HepG2 (cell line): Measurements from ENCODE around the gene CCDC117. TPM values are rescaled to one million over a fixed set of nuclear protein-coding genes. Genes with fewer than 3 reads are reported as not detected.

ENCODE experiments used
- BHLHE40 ChIP-seq: IDR thresholded peaks from 2 replicates; pipeline ENCODE4 v1.6.1; 2011; ENCODE audit warnings: low read length, improper control_type of control experiment
- DNMT3B ChIP-seq: conservative IDR thresholded peaks from 2 replicates; pipeline ENCODE4 v1.6.1; 2016; ENCODE audit warnings: missing biosample characterization, control low read depth
- GLMP ChIP-seq: sonication (generic); formaldehyde crosslinking; IDR thresholded peaks from 2 replicates; pipeline ENCODE4 v1.9.0; 2021; ENCODE audit warnings: missing genetic modification reagents, mild to moderate bottlenecking, borderline replicate concordance
- GTF2F1 ChIP-seq: fragments of 150-350 bp; IDR thresholded peaks from 2 replicates; pipeline ENCODE4 v1.6.1; 2014; ENCODE audit warnings: low read length
- HMG20A ChIP-seq: IDR thresholded peaks from 2 replicates; pipeline ENCODE4 v1.6.1; 2016; ENCODE audit warnings: borderline replicate concordance
- MTF1 ChIP-seq: sonication (generic); formaldehyde crosslinking; IDR thresholded peaks from 2 replicates; pipeline ENCODE4 v1.5.0; 2020; ENCODE audit warnings: missing genetic modification reagents
- MZF1 ChIP-seq: sonication (generic); formaldehyde crosslinking; IDR thresholded peaks from 2 replicates; pipeline ENCODE4 v1.8.1; 2023; ENCODE audit warnings: mild to moderate bottlenecking, missing genetic modification reagents, borderline replicate concordance
- RXRA ChIP-seq: sonication (generic); formaldehyde crosslinking; IDR thresholded peaks from 2 replicates; pipeline ENCODE4 v1.5.1; 2020; ENCODE audit warnings: missing genetic modification reagents
- SKIL ChIP-seq: sonication (generic); formaldehyde crosslinking; IDR thresholded peaks from 2 replicates; pipeline ENCODE4 v1.8.0; 2022; ENCODE audit warnings: missing genetic modification reagents, mild to moderate bottlenecking, moderate library complexity, borderline replicate concordance
- SP4 ChIP-seq: sonication (generic); formaldehyde crosslinking; IDR thresholded peaks from 2 replicates; pipeline ENCODE4 v1.8.1; 2023; ENCODE audit warnings: mild to moderate bottlenecking, missing genetic modification reagents
- SRSF9 ChIP-seq: fragments of 200-400 bp; formaldehyde crosslinking; IDR thresholded peaks from 2 replicates; pipeline ENCODE4 v1.6.1; 2018; ENCODE audit warnings: borderline replicate concordance, mild to moderate bottlenecking, low read depth, low read length; ENCODE audit not compliant: insufficient read depth, poor library complexity, severe bottlenecking
- TBX3 ChIP-seq: fragments of 450-650 bp; IDR thresholded peaks from 2 replicates; pipeline ENCODE4 v1.6.1; 2017; ENCODE audit warnings: antibody characterized with exemption, mild to moderate bottlenecking, inconsistent platforms, borderline replicate concordance
- ZBTB46 ChIP-seq: sonication (generic); formaldehyde crosslinking; IDR thresholded peaks from 2 replicates; pipeline ENCODE4 v1.4.0; 2020; ENCODE audit warnings: mild to moderate bottlenecking, missing genetic modification reagents, borderline replicate concordance
- ZC3H4 ChIP-seq: sonication (generic); formaldehyde crosslinking; IDR thresholded peaks from 2 replicates; pipeline ENCODE4 v1.4.0; 2020; ENCODE audit warnings: missing genetic modification reagents, borderline replicate concordance
- ZNF275 ChIP-seq: sonication (generic); formaldehyde crosslinking; IDR thresholded peaks from 2 replicates; pipeline ENCODE4 v1.8.0; 2022; ENCODE audit warnings: missing genetic modification reagents, mild to moderate bottlenecking, inconsistent platforms, borderline replicate concordance
- ZNF34 ChIP-seq: sonication (generic); formaldehyde crosslinking; IDR thresholded peaks from 2 replicates; pipeline ENCODE4 v1.4.0; 2020; ENCODE audit warnings: mild to moderate bottlenecking, missing genetic modification reagents, borderline replicate concordance
- ZNF432 ChIP-seq: sonication (generic); formaldehyde crosslinking; IDR thresholded peaks from 2 replicates; pipeline ENCODE4 v1.5.0; 2020; ENCODE audit warnings: missing genetic modification reagents, mild to moderate bottlenecking, borderline replicate concordance
- ZNF589 ChIP-seq: sonication (generic); formaldehyde crosslinking; conservative IDR thresholded peaks from 2 replicates; pipeline ENCODE4 v1.8.0; 2022; ENCODE audit warnings: mild to moderate bottlenecking, moderate library complexity, missing genetic modification reagents
- ZNF749 ChIP-seq: sonication (generic); formaldehyde crosslinking; IDR thresholded peaks from 2 replicates; pipeline ENCODE4 v1.8.0; 2022; ENCODE audit warnings: mild to moderate bottlenecking, missing genetic modification reagents, moderate library complexity, borderline replicate concordance
- ZNF839 ChIP-seq: sonication (generic); formaldehyde crosslinking; IDR thresholded peaks from 2 replicates; pipeline ENCODE4 v1.4.0; 2020; ENCODE audit warnings: missing genetic modification reagents, mild to moderate bottlenecking, borderline replicate concordance
- ZNF841 ChIP-seq: sonication (generic); formaldehyde crosslinking; IDR thresholded peaks from 2 replicates; pipeline ENCODE4 v1.8.1; 2023; ENCODE audit warnings: missing genetic modification reagents, borderline replicate concordance
- polyA plus RNA-seq, 8 experiments: library from polyadenylated mRNA; depleted of rRNA in 3 of 8; stranded (reverse) in 7 of 8; unstranded in 1 of 8; fragments of >200 nt; fragmentation: Illumina TruSeq in 4 of 8; extraction: Trizol in 4 of 8; gene quantifications; 2 replicates each; pipeline versions ENCODE4 v1.2.1 to v1.2.3, GENCODE V29; 2011 to 2016; ENCODE audit warnings: low read depth in 4 of 8, missing spikeins in 1 of 8, mixed read lengths in 1 of 8; ENCODE audit not compliant: insufficient read depth in 1 of 8
- total RNA-seq, 5 experiments: library from RNA; depleted of rRNA; stranded (reverse); fragments of >200 nt; fragmentation: Illumina TruSeq; extraction: Trizol; gene quantifications; 2 replicates each; pipeline ENCODE4 v1.2.3, GENCODE V29; 2016; ENCODE audit warnings: low read depth in 1 of 5
- TF ChIP-seq, protein P1 (sequence below): sonication (generic); formaldehyde crosslinking; IDR thresholded peaks from 2 replicates; pipeline ENCODE4 v1.4.0; 2020; ENCODE audit warnings: missing genetic modification reagents

Gene CCDC117
- total and polyA plus RNA-seq, 2 of the 13 experiments (the other 11 are each of a cell fraction or from before 2014, with no cell fraction given), result 12.6 to 34.2 TPM

DNA sequence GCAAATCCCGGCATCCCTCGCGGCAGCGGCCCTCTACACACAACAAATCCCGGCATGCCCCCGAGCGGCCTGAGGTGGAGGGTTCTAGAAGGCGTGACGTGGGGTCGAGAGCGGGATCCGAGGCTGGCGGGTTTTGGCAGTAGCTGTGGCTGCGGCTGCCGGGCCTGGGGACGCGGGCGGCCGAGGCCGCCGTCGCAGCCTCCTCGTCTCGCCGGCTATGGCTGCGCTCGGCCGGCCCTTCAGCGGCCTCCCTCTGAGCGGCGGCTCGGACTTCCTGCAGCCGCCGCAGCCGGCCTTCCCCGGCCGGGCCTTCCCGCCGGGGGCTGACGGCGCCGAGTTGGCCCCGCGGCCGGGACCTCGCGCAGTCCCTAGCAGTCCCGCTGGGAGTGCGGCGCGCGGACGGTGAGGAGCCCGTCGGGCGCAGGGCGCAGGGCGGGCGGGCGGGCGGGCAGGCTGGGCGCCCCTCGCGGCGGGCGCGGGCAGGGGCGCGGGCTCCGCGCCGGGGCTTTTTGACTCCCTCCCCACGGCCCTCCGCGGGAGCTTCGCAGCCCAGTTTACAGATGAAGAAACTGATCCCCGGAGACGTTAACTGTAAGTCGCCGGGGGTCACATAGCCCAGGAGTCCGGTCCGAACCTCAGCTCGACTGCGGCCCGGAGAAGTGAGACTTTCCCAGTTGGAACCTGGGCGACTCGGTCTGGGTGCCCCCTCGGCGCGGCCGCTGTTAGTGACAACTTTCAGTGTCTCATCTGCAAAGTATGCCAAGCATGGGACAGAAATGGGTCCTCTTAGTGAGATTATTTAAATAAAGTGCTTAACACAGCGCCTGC lies at the start of gene CCDC117 (continued):
- no peak for TF ChIP-seq ZNF275 (CRISPR knock-in tag)
- TF ChIP-seq BHLHE40, result no peak; the same call in 1 of the 2 replicates
- TF ChIP-seq ZNF749 (CRISPR knock-in tag), result no peak
- no peak for TF ChIP-seq GLMP (CRISPR knock-in tag)
- no peak for TF ChIP-seq ZC3H4 (CRISPR knock-in tag)
- TF ChIP-seq SP4 (CRISPR knock-in tag), result peak; percentile 37
- no peak for TF ChIP-seq MZF1 (CRISPR knock-in tag)
- TF ChIP-seq TBX3, result no peak
- no peak for TF ChIP-seq GTF2F1
- TF ChIP-seq DNMT3B, result no peak
- TF ChIP-seq ZBTB46 (CRISPR knock-in tag), result no peak
- no peak for TF ChIP-seq SKIL
- TF ChIP-seq, protein P1, sequence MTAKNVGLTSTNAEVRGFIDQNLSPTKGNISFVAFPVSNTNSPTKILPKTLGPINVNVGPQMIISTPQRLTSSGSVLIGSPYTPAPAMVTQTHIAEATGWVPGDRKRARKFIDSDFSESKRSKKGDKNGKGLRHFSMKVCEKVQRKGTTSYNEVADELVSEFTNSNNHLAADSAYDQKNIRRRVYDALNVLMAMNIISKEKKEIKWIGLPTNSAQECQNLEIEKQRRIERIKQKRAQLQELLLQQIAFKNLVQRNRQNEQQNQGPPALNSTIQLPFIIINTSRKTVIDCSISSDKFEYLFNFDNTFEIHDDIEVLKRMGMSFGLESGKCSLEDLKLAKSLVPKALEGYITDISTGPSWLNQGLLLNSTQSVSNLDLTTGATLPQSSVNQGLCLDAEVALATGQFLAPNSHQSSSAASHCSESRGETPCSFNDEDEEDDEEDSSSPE (CRISPR knock-in tag), result peak; percentile 94
- no peak for TF ChIP-seq ZNF839
- peak; percentile 14; the same call in 1 of the 2 replicates for TF ChIP-seq RXRA (CRISPR knock-in tag)
- TF ChIP-seq ZNF432 (CRISPR knock-in tag), result no peak
- TF ChIP-seq HMG20A (CRISPR knock-in tag), result no peak
- no peak for TF ChIP-seq ZNF34 (CRISPR knock-in tag)
- TF ChIP-seq MTF1 (CRISPR knock-in tag), result no peak
- TF ChIP-seq ZNF589, result no peak
- TF ChIP-seq SRSF9, result no peak
- TF ChIP-seq ZNF841, result no peak; the same call in 1 of the 2 replicates
